Heart right ventricle (tissue), 16 donors: Measurements from ENCODE around the gene PPP3CA. TPM values are rescaled to one million over a fixed set of nuclear protein-coding genes. Genes with fewer than 3 reads are reported as not detected.

Source experiments
- ATAC-seq, 8 donors: fragments of 200-7000 bp; cut with Tn5 transposase; one replicate each; pipeline ENCODE4 v1.9.1; 2020; ENCODE audit warnings: mild to moderate bottlenecking in 8 of 8, moderate library complexity in 8 of 8, moderate number of reproducible peaks in 1 of 8
- DNase-seq, 2 donors: peaks; one replicate each; pipeline ENCODE4 v3.0.0-alpha.2; 2020
- H3K27ac ChIP-seq, 10 donors: fragments of 200-600 bp; sonication (generic) in 2 of 10; one replicate each; pipeline versions ENCODE4 v1.5.0 to v1.8.0; 2020 to 2022; ENCODE audit warnings: mild to moderate bottlenecking in 3 of 10
- H3K27me3 ChIP-seq, 7 donors: fragments of 200-600 bp; one replicate each; pipeline ENCODE4 v1.8.0; 2021 to 2022; ENCODE audit warnings: mild to moderate bottlenecking in 2 of 7
- H3K36me3 ChIP-seq, 9 donors: fragments of 200-600 bp; sonication (generic) in 1 of 9; one replicate each; pipeline versions ENCODE4 v1.5.0 to v1.8.0; 2020 to 2022; ENCODE audit warnings: mild to moderate bottlenecking in 2 of 9
- H3K4me1 ChIP-seq, 9 donors: fragments of 200-600 bp; sonication (generic) in 1 of 9; one replicate each; pipeline versions ENCODE4 v1.5.0 to v1.8.0; 2020 to 2022; ENCODE audit warnings: mild to moderate bottlenecking in 4 of 9
- H3K4me3 ChIP-seq, 10 donors: fragments of 200-600 bp; sonication (generic) in 2 of 10; one replicate each; pipeline versions ENCODE4 v1.5.0 to v1.8.0; 2020 to 2022; ENCODE audit warnings: mild to moderate bottlenecking in 7 of 10, moderate library complexity in 2 of 10
- H3K9me3 ChIP-seq, 11 donors: fragments of 200-600 bp in 10 of 11; sonication (generic) in 2 of 11; one replicate each; pipeline versions ENCODE4 v1.5.0 to v1.8.0; 2013 to 2022; ENCODE audit warnings: mild to moderate bottlenecking in 2 of 11, control low read depth in 1 of 11, moderate library complexity in 1 of 11
- WGBS, 2 donors: extraction: QIAGEN DNeasy Blood & Tissue Kit; methylation state at CpG; one replicate each; pipeline ENCODE4 v1.1.7; 2013; ENCODE audit warnings: inconsistent platforms in 1 of 2; 5-methylcytosine and 5-hydroxymethylcytosine counted together
- intact Hi-C, 10 donors: fragments of 100-400 bp; cut with DNase I; formaldehyde crosslinking; loops; one replicate each; pipeline versions ENCODE4 v1.11.1 to v1.14.2; 2022
- polyA plus RNA-seq, 2 donors: library from polyadenylated mRNA; stranded (reverse); fragments of 200-250 nt; gene quantifications; one replicate each; pipeline ENCODE4 v1.2.3, GENCODE V29; 2013
- total RNA-seq, 10 donors: library from RNA; stranded (reverse); fragmentation: NEBNext Ultra II Directional in 3 of 10; extraction: Animal tissue kit (Norgen Biotek cat#: 25700) in 3 of 10; gene quantifications; one replicate each; pipeline versions ENCODE4 v1.2.1 to v1.2.4, GENCODE V29; 2021 to 2023
- TF ChIP-seq, protein P1 (sequence below), 9 donors: fragments of 200-600 bp; sonication (generic) in 2 of 9; IDR thresholded peaks; one replicate each; pipeline versions ENCODE4 v1.5.0 to v1.8.0; 2021 to 2022; ENCODE audit warnings: antibody characterized with exemption in 9 of 9, mild to moderate bottlenecking in 5 of 9, moderate library complexity in 1 of 9
- donor health status: Arrhythmogenic right ventricular cardiomyopathy.
- donor health status: ischemic (EF 13 %, LVEDD 7.1; RV severe dilation, severe dysfunction).
- donor health status: healthy with polysubstance abuse.
- donor health status: DM: no; HTN: yes; CAD: no.
- donor health status: DM: no; HTN: no; CAD: no.
- donor health status: ischemic (EF 25% LVEDD 6.9; RV normal size, moderate dysfunction).
- donor health status: ischemic (EF 25% LVEDD 5.7; RV mildly dilated, moderate dysfunction).
- donor health status: healthy.
- donor health status: DM: yes; HTN: yes; CAD: no.
- donor health status: Ischemic cardiomyopathy.
- donor health status: ischemic (EF 35%, LVEDD 5.7; RV mildly dilated, moderate dysfunction).
- donor health status: nonischemic (EF 11% LVEDD 7.7; RV severe dilation, severe dysfunction).
- donor health status: DM: yes; HTN: yes; CAD: no.
- donor health status: PGD.
- donor health status: ischemic (EF 29% LVEDD 5.4; RV normal size, mild dysfunction).
- donor health status: nonischemic (EF 23%, LVEDD 6.1; RV moderate dilation, normal function).

PPP3CA gene
- total and polyA plus RNA-seq, 12 donors = 8.1 to 30.8 (median 19.1) TPM

DNA sequence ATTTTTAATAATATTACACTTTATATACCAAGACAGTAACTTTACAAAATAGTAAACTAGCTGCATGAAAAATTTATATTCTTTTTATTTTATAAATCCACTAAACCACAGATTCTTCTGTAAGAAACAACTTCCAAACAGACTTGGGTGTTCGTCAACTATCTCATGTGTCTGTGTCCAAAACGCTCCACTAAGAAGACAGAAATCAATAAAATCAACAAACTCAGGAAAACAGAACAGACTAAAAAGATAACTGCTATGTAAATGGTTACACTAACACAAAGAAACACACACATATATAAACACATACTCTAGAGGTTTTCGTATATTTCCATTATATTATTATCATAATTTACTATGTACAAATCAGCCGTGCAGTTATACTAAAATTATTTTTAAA, 158.4 kb downstream of the PPP3CA start:
- Histone ChIP-seq H3K27me3 (no peaks in the 10 kb centered on the region), H3K4me1 (peaks cover 0 to 50% (median 23%) of the 10 kb centered on the region in 9 donors), H3K27ac (no peak overlapping the region), H3K36me3 (peaks cover 0 to 2% (median 0%) of the 10 kb centered on the region in 9 donors), H3K4me3 (no peak overlapping the region), H3K9me3 (no peaks in the 10 kb centered on the region)
- TF ChIP-seq, protein P1, sequence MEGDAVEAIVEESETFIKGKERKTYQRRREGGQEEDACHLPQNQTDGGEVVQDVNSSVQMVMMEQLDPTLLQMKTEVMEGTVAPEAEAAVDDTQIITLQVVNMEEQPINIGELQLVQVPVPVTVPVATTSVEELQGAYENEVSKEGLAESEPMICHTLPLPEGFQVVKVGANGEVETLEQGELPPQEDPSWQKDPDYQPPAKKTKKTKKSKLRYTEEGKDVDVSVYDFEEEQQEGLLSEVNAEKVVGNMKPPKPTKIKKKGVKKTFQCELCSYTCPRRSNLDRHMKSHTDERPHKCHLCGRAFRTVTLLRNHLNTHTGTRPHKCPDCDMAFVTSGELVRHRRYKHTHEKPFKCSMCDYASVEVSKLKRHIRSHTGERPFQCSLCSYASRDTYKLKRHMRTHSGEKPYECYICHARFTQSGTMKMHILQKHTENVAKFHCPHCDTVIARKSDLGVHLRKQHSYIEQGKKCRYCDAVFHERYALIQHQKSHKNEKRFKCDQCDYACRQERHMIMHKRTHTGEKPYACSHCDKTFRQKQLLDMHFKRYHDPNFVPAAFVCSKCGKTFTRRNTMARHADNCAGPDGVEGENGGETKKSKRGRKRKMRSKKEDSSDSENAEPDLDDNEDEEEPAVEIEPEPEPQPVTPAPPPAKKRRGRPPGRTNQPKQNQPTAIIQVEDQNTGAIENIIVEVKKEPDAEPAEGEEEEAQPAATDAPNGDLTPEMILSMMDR (IDR thresholded peaks at IDR 0.05) = no peak
- no peak for ATAC-seq
- intact Hi-C loops = loop anchor here in 1 of 10 donors (10.0 kb wide), 1 partner anchor 156 kb away; the partner anchor contains the start of gene PPP3CA
- DNase-seq = no peak
- 93 to 96% methylated on average over 4 of the region's 4 CpGs for WGBS, 2 donors

DNA sequence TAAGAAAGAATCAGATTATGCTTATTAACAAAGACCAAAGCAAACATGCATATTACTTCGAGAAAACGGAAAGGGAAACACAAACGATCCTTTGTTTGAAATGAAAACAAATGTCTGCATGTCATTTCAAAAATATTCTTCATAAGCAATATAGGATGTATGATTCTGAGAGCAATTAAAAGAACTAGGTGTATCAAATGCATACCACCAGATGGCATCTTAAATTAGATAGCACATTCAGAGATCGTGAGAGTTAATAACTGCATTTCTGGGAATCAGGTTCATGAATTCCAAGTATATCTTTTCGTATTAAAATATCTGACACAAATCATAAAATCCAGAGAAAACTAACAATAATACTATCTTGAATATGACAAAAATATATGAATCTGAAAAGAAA, 159.5 kb downstream of the PPP3CA start:
- Histone ChIP-seq H3K36me3 (peaks cover 0 to 3% (median 0%) of the 10 kb centered on the region in 9 donors), H3K4me1 (peaks cover 0 to 50% (median 23%) of the 10 kb centered on the region in 9 donors), H3K4me3 (no peak overlapping the region), H3K9me3 (no peaks in the 10 kb centered on the region), H3K27me3 (no peaks in the 10 kb centered on the region), H3K27ac (no peak overlapping the region)
- ATAC-seq (no peak), DNase-seq (no peak)
- intact Hi-C loops = loop anchor here in 1 of 10 donors (10.0 kb wide), 1 partner anchor 157 kb away; the partner anchor contains the start of gene PPP3CA
- TF ChIP-seq, protein P1 (IDR thresholded peaks at IDR 0.05) = peak in 6 of 9 donors; percentile 22 to 56 (median 38)
- WGBS, 2 donors = 47 to 51% methylated on average over 5 of the region's 5 CpGs

DNA sequence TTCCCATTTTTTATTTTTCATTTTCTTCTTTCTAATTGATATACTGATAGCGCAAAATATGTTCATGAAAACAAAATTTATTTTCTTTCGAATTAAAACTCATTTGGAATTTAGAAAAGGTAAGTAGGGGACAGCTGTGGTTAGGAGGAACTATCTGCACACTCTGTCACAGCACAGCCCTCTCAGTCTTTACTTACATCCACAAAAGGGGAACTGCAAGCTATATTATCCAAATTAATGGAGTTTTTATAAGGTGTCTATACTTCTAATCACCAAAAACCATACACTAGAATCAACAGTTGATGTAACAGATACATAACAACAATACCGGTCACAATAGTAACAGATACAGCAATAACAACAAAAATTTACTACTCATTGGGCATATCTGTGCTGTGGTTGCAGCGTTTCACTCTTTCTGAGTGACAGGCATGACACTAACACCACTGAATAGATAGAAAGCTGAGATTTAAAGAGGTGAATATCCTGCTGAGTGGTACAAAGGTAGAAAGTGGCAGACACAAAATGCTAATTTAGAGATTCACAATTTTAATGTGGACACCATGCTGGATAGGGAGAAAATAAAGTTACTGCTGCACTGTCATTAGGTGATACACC, 160.7 kb downstream of the PPP3CA start:
- DNase-seq (no peak), ATAC-seq (no peak)
- Histone ChIP-seq H3K36me3 (peaks cover 0 to 8% (median 0%) of the 10 kb centered on the region in 9 donors), H3K27me3 (no peaks in the 10 kb centered on the region), H3K9me3 (no peaks in the 10 kb centered on the region), H3K4me3 (no peak overlapping the region), H3K4me1 (peaks cover 0 to 40% (median 14%) of the 10 kb centered on the region in 9 donors), H3K27ac (no peak overlapping the region)
- TF ChIP-seq, protein P1 (IDR thresholded peaks at IDR 0.05) = no peak
- intact Hi-C loops = loop anchor here in 1 of 10 donors (10.0 kb wide), 1 partner anchor 158 kb away; the partner anchor contains the start of gene PPP3CA
- WGBS, 2 donors = 96 to 97% methylated on average over 4 of the region's 4 CpGs

DNA sequence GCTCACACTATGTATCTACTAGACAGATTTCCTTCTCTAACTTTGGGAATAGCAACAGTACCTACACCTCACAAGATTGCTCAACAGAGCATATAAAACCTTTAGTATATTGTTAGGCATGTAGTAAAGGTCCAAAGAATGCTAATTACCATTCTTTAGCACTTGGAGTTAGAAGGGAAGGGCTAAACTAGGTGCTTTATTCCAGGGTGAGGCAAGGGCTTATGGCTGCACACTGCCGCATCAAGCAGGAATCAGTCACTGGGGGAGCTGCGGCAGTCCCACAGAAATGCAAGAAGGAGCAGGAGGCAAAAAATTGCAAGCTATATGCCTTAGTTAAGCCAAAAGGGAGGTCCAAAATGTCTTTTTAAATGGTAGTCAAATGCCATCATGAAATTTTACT, 162.7 kb downstream of the PPP3CA start:
- peaks cover 0 to 8% (median 0%) of the 10 kb centered on the region in 9 donors for H3K36me3 ChIP-seq
- H3K9me3 ChIP-seq = no peaks in the 10 kb centered on the region
- H3K4me1 ChIP-seq = peaks cover 0 to 23% (median 0%) of the 10 kb centered on the region in 9 donors
- H3K27ac ChIP-seq = no peak overlapping the region
- H3K27me3 ChIP-seq = no peaks in the 10 kb centered on the region
- no peak overlapping the region for H3K4me3 ChIP-seq
- DNase-seq (no peak), ATAC-seq (no peak)
- TF ChIP-seq, protein P1 (IDR thresholded peaks at IDR 0.05) = no peak
- WGBS, 2 donors = 98 to 99% methylated on average over 2 of the region's 2 CpGs
- intact Hi-C loops = loop anchor here in 1 of 10 donors (10.0 kb wide), 1 partner anchor 160 kb away; the partner anchor contains the start of gene PPP3CA
